Astrocyte (in vitro differentiated cells and primary cell): ENCODE measurements around the gene ILF3. TPM values are rescaled to one million over a fixed set of nuclear protein-coding genes. Genes with fewer than 3 reads are reported as not detected.

Experiments
- DNase-seq: peaks from one replicate; pipeline ENCODE4 v3.0.0-alpha.2; 2010; ENCODE audit warnings: low read depth
- FAIRE-seq: peaks from 2 replicates; lab custom pipeline; 2011; peaks lifted over from hg19 to GRCh38; lab: Jason Lieb, UNC
- H2AFZ ChIP-seq: 2 replicates; pipeline ENCODE4 v1.6.0; 2012; ENCODE audit warnings: low read depth, low read length, inconsistent platforms
- H3K27ac ChIP-seq: 2 replicates; pipeline ENCODE4 v1.5.1; 2011; ENCODE audit warnings: low read depth, low read length, inconsistent platforms
- H3K27me3 ChIP-seq: 2 replicates; pipeline ENCODE4 v1.6.0; 2011; ENCODE audit warnings: low read length, inconsistent platforms; ENCODE audit not compliant: insufficient read depth
- H3K36me3 ChIP-seq: 2 replicates; pipeline ENCODE4 v1.5.1; 2011; ENCODE audit warnings: low read length, inconsistent platforms; ENCODE audit not compliant: insufficient read depth
- H3K4me1 ChIP-seq: 2 replicates; pipeline ENCODE4 v1.5.1; 2011; ENCODE audit warnings: low read length, inconsistent platforms; ENCODE audit not compliant: insufficient read depth
- H3K4me2 ChIP-seq: 2 replicates; pipeline ENCODE4 v1.6.0; 2012; ENCODE audit warnings: low read length, inconsistent platforms
- H3K4me3 ChIP-seq: 2 replicates; pipeline ENCODE4 v1.5.1; 2011; ENCODE audit warnings: low read depth, mild to moderate bottlenecking, low read length, inconsistent platforms; ENCODE audit not compliant: insufficient read depth
- H3K79me2 ChIP-seq: 2 replicates; pipeline ENCODE4 v1.6.0; 2012; ENCODE audit warnings: mild to moderate bottlenecking, low read length, inconsistent platforms; ENCODE audit not compliant: insufficient read depth
- H3K9ac ChIP-seq: 2 replicates; pipeline ENCODE4 v1.6.0; 2012; ENCODE audit warnings: mild to moderate bottlenecking, low read length, inconsistent platforms
- H3K9me3 ChIP-seq: 2 replicates; pipeline ENCODE4 v1.5.1; 2012; ENCODE audit warnings: low read depth, mild to moderate bottlenecking, low read length, inconsistent platforms; ENCODE audit not compliant: insufficient read depth
- H4K20me1 ChIP-seq: 2 replicates; pipeline ENCODE4 v1.6.0; 2012; ENCODE audit warnings: low read length, inconsistent platforms; ENCODE audit not compliant: insufficient read depth
- H3K27ac Mint-ChIP-seq: one replicate; pipeline ENCODE4 v1.8.0; 2021; ENCODE audit warnings: mild to moderate bottlenecking, mixed read lengths; ENCODE audit not compliant: unreplicated experiment
- H3K27me3 Mint-ChIP-seq: one replicate; pipeline ENCODE4 v1.8.0; 2021; ENCODE audit warnings: low read depth, mixed read lengths; ENCODE audit not compliant: unreplicated experiment
- H3K36me3 Mint-ChIP-seq: one replicate; pipeline ENCODE4 v1.8.0; 2021; ENCODE audit warnings: low read depth, mixed read lengths; ENCODE audit not compliant: unreplicated experiment
- H3K4me1 Mint-ChIP-seq: one replicate; pipeline ENCODE4 v1.8.0; 2021; ENCODE audit warnings: low read depth, mixed read lengths; ENCODE audit not compliant: unreplicated experiment
- H3K4me3 Mint-ChIP-seq: one replicate; pipeline ENCODE4 v1.8.0; 2021; ENCODE audit warnings: mild to moderate bottlenecking, moderate library complexity, mixed read lengths; ENCODE audit not compliant: unreplicated experiment
- H3K9me3 Mint-ChIP-seq: one replicate; pipeline ENCODE4 v1.8.0; 2021; ENCODE audit warnings: mild to moderate bottlenecking, mixed read lengths; ENCODE audit not compliant: unreplicated experiment
- CTCF ChIP-seq: IDR thresholded peaks from 2 replicates; pipeline ENCODE4 v1.5.1; 2011; ENCODE audit warnings: low read depth, mild to moderate bottlenecking, inconsistent platforms, low read length, moderate library complexity; ENCODE audit not compliant: insufficient read depth
- EZH2 ChIP-seq: IDR thresholded peaks from 2 replicates; pipeline ENCODE4 v1.6.1; 2012; ENCODE audit warnings: mild to moderate bottlenecking, low read length, inconsistent platforms; ENCODE audit not compliant: insufficient read depth
- total RNA-seq: library from RNA; stranded (reverse); gene quantifications from 2 replicates; pipeline ENCODE4 v1.2.1, GENCODE V29; 2021

The ILF3 gene
- total RNA-seq, 1 donor from 2014 or later = 244 TPM

- peaks cover 19% of the 10 kb centered on the region for H3K79me2 ChIP-seq
- Mint-ChIP-seq H3K4me3 (no peak overlapping the region), H3K9me3 (no peaks in the 10 kb centered on the region), H3K36me3 (peaks cover 5% of the 10 kb centered on the region), H3K27me3 (no peaks in the 10 kb centered on the region), H3K27ac (peak overlapping the region; percentile 84), H3K4me1 (peaks cover 7% of the 10 kb centered on the region)
- H3K27ac ChIP-seq = no peak overlapping the region
- no peak overlapping the region for H3K9ac ChIP-seq
- no peaks in the 10 kb centered on the region for H3K27me3 ChIP-seq
- H4K20me1 ChIP-seq = peaks cover 11% of the 10 kb centered on the region
- H3K4me2 ChIP-seq = no peak overlapping the region
- FAIRE-seq (no peak), DNase-seq (no peak)
- H3K4me3 ChIP-seq = no peak overlapping the region
- H3K36me3 ChIP-seq = no peaks in the 10 kb centered on the region
- H3K9me3 ChIP-seq = no peaks in the 10 kb centered on the region
- peaks cover 14% of the 10 kb centered on the region for H3K4me1 ChIP-seq
- H2AFZ ChIP-seq = no peak overlapping the region
- TF ChIP-seq CTCF = no peak
- TF ChIP-seq EZH2 = no peak
Observed at GRCh38 chr19:10621966-10622365, 32.2 kb upstream of the ILF3 start.

- H3K27me3 Mint-ChIP-seq = no peaks in the 10 kb centered on the region
- FAIRE-seq = no peak
- Histone ChIP-seq H2AFZ (no peak overlapping the region), H3K79me2 (peaks cover 19% of the 10 kb centered on the region), H3K27ac (no peak overlapping the region), H3K9me3 (no peaks in the 10 kb centered on the region), H3K4me2 (peak overlapping the region; percentile 94), H3K27me3 (no peaks in the 10 kb centered on the region), H3K9ac (peak overlapping the region; percentile 81), H3K36me3 (no peaks in the 10 kb centered on the region), H4K20me1 (peaks cover 11% of the 10 kb centered on the region), H3K4me3 (no peak overlapping the region), H3K4me1 (peaks cover 5% of the 10 kb centered on the region)
- no peak for DNase-seq
- TF ChIP-seq EZH2 (no peak), CTCF (no peak)
- peak overlapping the region; percentile 80 for H3K4me3 Mint-ChIP-seq
- H3K27ac Mint-ChIP-seq = no peak overlapping the region
- peaks cover 1% of the 10 kb centered on the region for H3K4me1 Mint-ChIP-seq
- H3K36me3 Mint-ChIP-seq = peaks cover 9% of the 10 kb centered on the region
- H3K9me3 Mint-ChIP-seq = no peaks in the 10 kb centered on the region
Observed at GRCh38 chr19:10624585-10624984, 29.6 kb upstream of the ILF3 start.

- Histone ChIP-seq H3K4me2 (peak within 1 kb of the TSS; percentile 94), H4K20me1 (peaks cover 11% of the 10 kb centered on the region), H2AFZ (peak within 1 kb of the TSS; percentile 71), H3K36me3 (no peaks in the 10 kb centered on the region), H3K4me1 (peaks cover 5% of the 10 kb centered on the region), H3K9me3 (no peaks in the 10 kb centered on the region), H3K9ac (peak within 1 kb of the TSS; percentile 81), H3K79me2 (peaks cover 19% of the 10 kb centered on the region), H3K27me3 (no peaks in the 10 kb centered on the region), H3K4me3 (peak within 1 kb of the TSS; percentile 61), H3K27ac (peak within 1 kb of the TSS; percentile 47)
- Mint-ChIP-seq H3K27ac (no peak within 1 kb of the TSS), H3K36me3 (peaks cover 9% of the 10 kb centered on the region), H3K27me3 (no peaks in the 10 kb centered on the region), H3K4me1 (peaks cover 1% of the 10 kb centered on the region), H3K4me3 (peak within 1 kb of the TSS; percentile 80), H3K9me3 (no peaks in the 10 kb centered on the region)
- TF ChIP-seq CTCF (no peak), EZH2 (no peak)
- DNase-seq (peak; percentile 6), FAIRE-seq (no peak)
Observed at GRCh38 chr19:10625003-10625761, 29.0 kb upstream of the ILF3 start, which contains the start of gene SLC44A2. TSS of gene SLC44A2 (plus strand) at chr19:10625553. CDS start at chr19:10625634, 81 bp downstream.
